Esophagus squamous epithelium (tissue), 4 donors: ENCODE data around the gene AADACL2.

Source experiments
- POLR2A ChIP-seq, 4 donors: fragments of 450-650 bp; IDR thresholded peaks; one replicate each; pipeline ENCODE4 v1.6.1; 2017; ENCODE audit warnings: antibody characterized with exemption in 4 of 4, mild to moderate bottlenecking in 4 of 4, moderate library complexity in 3 of 4
- TF ChIP-seq, protein P1 (sequence below), 6 experiments: fragments of 450-650 bp in 4 of 6; fragments of 200-600 bp in 2 of 6; sonication (generic) in 2 of 6; IDR thresholded peaks; one replicate each; pipeline ENCODE4 v1.5.1; 2016 to 2019; ENCODE audit warnings: antibody characterized with exemption in 6 of 6, mild to moderate bottlenecking in 4 of 6, moderate library complexity in 4 of 6

DNA sequence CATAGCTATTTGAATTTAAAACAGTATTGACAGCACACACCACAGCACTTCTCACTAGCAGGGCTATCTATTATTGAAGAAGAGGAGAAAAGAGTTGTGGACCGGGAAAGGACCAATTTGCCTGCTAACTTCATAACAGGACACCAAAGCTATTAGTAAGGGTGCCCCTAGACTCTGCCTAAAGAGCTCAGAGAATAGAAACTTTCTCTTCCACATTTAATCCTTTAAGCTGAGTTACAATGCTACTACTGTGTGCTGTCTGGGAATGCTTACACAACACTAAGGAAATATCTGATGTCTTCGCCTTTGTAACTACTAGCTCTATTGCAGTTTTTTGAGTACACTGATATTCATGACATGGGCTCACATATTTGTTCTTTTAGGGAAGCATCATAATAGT, 66.7 kb downstream of the AADACL2 start:
- TF ChIP-seq, protein P1, sequence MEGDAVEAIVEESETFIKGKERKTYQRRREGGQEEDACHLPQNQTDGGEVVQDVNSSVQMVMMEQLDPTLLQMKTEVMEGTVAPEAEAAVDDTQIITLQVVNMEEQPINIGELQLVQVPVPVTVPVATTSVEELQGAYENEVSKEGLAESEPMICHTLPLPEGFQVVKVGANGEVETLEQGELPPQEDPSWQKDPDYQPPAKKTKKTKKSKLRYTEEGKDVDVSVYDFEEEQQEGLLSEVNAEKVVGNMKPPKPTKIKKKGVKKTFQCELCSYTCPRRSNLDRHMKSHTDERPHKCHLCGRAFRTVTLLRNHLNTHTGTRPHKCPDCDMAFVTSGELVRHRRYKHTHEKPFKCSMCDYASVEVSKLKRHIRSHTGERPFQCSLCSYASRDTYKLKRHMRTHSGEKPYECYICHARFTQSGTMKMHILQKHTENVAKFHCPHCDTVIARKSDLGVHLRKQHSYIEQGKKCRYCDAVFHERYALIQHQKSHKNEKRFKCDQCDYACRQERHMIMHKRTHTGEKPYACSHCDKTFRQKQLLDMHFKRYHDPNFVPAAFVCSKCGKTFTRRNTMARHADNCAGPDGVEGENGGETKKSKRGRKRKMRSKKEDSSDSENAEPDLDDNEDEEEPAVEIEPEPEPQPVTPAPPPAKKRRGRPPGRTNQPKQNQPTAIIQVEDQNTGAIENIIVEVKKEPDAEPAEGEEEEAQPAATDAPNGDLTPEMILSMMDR (IDR thresholded peaks at IDR 0.05), result no peak
- TF ChIP-seq POLR2A (IDR thresholded peaks at IDR 0.05), result no peak
